Activated CD4-positive, alpha-beta memory T cell treated with anti-CD3 and anti-CD28 coated beads for 36 hours (primary cell): Measurements from ENCODE around the gene SMARCA4. TPM values are rescaled to one million over a fixed set of nuclear protein-coding genes. Genes with fewer than 3 reads are reported as not detected.
A peak's percentile ranks its signal among the peaks of the same experiment; 100 is the strongest.

ENCODE experiments used
- CTCF ChIA-PET: fragments of 350-600 bp; sonication (Branson Sonifier 250); formaldehyde crosslinking; loops from one replicate; lab custom pipeline; 2021; ENCODE audit warnings: antibody characterized with exemption, inconsistent platforms; lab: Charles Lee
- POLR2A ChIA-PET: fragments of 350-600 bp; sonication (Branson Sonifier 250); formaldehyde crosslinking; loops from one replicate; lab custom pipeline; 2021; ENCODE audit warnings: antibody characterized with exemption; lab: Charles Lee
- DNase-seq: peaks from one replicate; pipeline ENCODE4 v3.0.0-alpha.2; 2020
- H3K27ac Mint-ChIP-seq: one replicate; pipeline ENCODE4 v1.8.0; 2021; ENCODE audit warnings: mixed read lengths
- H3K27me3 Mint-ChIP-seq: one replicate; pipeline ENCODE4 v1.8.0; 2021; ENCODE audit warnings: mixed read lengths
- H3K36me3 Mint-ChIP-seq: one replicate; pipeline ENCODE4 v1.8.0; 2021; ENCODE audit warnings: mixed read lengths
- H3K4me1 Mint-ChIP-seq: one replicate; pipeline ENCODE4 v1.8.0; 2021; ENCODE audit warnings: low read depth, mixed read lengths
- H3K4me3 Mint-ChIP-seq: one replicate; pipeline ENCODE4 v1.8.0; 2021; ENCODE audit warnings: mild to moderate bottlenecking, mixed read lengths
- H3K9me3 Mint-ChIP-seq: one replicate; pipeline ENCODE4 v1.8.0; 2021; ENCODE audit warnings: mixed read lengths
- intact Hi-C: fragments of 100-400 bp; cut with micrococcal nuclease; formaldehyde crosslinking; loops from one replicate; pipeline ENCODE4 v1.15.1; 2023
- total RNA-seq, 2 experiments: library from RNA; stranded (reverse); gene quantifications; one replicate each; pipeline ENCODE4 v1.2.3, GENCODE V29; 2021

Gene SMARCA4
- total RNA-seq, 2 experiments from 2014 or later: 97.8 to 101 TPM

- intact Hi-C loops: no loop called here
- no peak for DNase-seq
- CTCF ChIA-PET: interaction anchor here (2.3 kb wide), 1 partner anchor 87 kb away, joined by 8 read pairs; no protein-coding TSS in a partner anchor
- H3K36me3 Mint-ChIP-seq: peaks cover 25% of the 10 kb centered on the region
- no peaks in the 10 kb centered on the region for H3K9me3 Mint-ChIP-seq
- no peak overlapping the region for H3K27ac Mint-ChIP-seq
- H3K27me3 Mint-ChIP-seq: no peaks in the 10 kb centered on the region
- POLR2A ChIA-PET: no interaction called here
- H3K4me1 Mint-ChIP-seq: no peaks in the 10 kb centered on the region
- H3K4me3 Mint-ChIP-seq: no peak overlapping the region
Observed at GRCh38 chr19:11028146-11028545, 67.3 kb downstream of the SMARCA4 start.

- H3K9me3 Mint-ChIP-seq: no peaks in the 10 kb centered on the region
- no peak overlapping the region for H3K27ac Mint-ChIP-seq
- peaks cover 6% of the 10 kb centered on the region for H3K4me1 Mint-ChIP-seq
- DNase-seq: no peak
- peaks cover 42% of the 10 kb centered on the region for H3K36me3 Mint-ChIP-seq
- intact Hi-C loops: no loop called here
- H3K4me3 Mint-ChIP-seq: no peak overlapping the region
- H3K27me3 Mint-ChIP-seq: no peaks in the 10 kb centered on the region
- CTCF ChIA-PET: interaction anchor here (0.9 to 2.3 kb wide), 4 partner anchors 13 to 350 kb away, joined by 3 to 6 read pairs (median 3); no protein-coding TSS in a partner anchor
- POLR2A ChIA-PET: no interaction called here
Observed at GRCh38 chr19:11031421-11032070, 70.7 kb downstream of the SMARCA4 start.

- POLR2A ChIA-PET: interaction anchor here (1.3 kb wide), 1 partner anchor 108 kb away, joined by 3 read pairs; no protein-coding TSS in a partner anchor
- H3K36me3 Mint-ChIP-seq: peaks cover 47% of the 10 kb centered on the region
- H3K27me3 Mint-ChIP-seq: no peaks in the 10 kb centered on the region
Observed at GRCh38 chr19:11033251-11033650, 72.4 kb downstream of the SMARCA4 start.

DNA sequence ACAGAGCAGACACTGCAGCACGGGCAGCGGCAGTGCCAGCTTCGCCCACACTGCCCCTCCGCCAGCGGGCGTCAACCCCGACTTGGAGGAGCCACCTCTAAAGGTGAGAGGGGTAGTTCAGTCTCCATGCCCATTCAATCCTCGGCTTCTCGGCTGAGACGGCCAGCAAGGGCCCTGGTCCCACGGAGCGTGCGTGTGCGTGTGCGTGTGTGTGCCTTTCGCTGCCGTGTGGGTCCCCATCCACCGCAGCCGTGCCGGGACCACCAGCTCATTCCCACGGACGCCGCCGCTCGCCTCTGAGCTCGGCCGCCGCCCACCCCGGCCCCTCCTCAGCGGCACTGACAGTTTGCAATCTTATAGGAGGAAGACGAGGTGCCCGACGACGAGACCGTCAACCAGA lies 72.9 kb downstream of the SMARCA4 start:
- Mint-ChIP-seq H3K9me3 (no peaks in the 10 kb centered on the region), H3K4me1 (peaks cover 6% of the 10 kb centered on the region), H3K36me3 (peaks cover 47% of the 10 kb centered on the region), H3K27me3 (no peaks in the 10 kb centered on the region), H3K27ac (no peak overlapping the region), H3K4me3 (no peak overlapping the region)
- intact Hi-C loops: no loop called here
- POLR2A ChIA-PET: interaction anchor here (0.6 to 1.3 kb wide), 2 partner anchors 42 to 108 kb away, joined by 3 read pairs; no protein-coding TSS in a partner anchor
- CTCF ChIA-PET: interaction anchor here (2.3 kb wide), 1 partner anchor 92 kb away, joined by 6 read pairs; no protein-coding TSS in a partner anchor
- no peak for DNase-seq

More at GRCh38 chr19:11033251-11033650, 72.4 kb downstream of the SMARCA4 start:
- H3K9me3 Mint-ChIP-seq: no peaks in the 10 kb centered on the region
- H3K4me1 Mint-ChIP-seq: peaks cover 6% of the 10 kb centered on the region
- H3K4me3 Mint-ChIP-seq: no peak overlapping the region
- DNase-seq: no peak
- intact Hi-C loops: no loop called here
- CTCF ChIA-PET: interaction anchor here (0.8 to 2.3 kb wide), 3 partner anchors 12 to 97 kb away, joined by 3 to 6 read pairs (median 4); no protein-coding TSS in a partner anchor
- no peak overlapping the region for H3K27ac Mint-ChIP-seq

DNA sequence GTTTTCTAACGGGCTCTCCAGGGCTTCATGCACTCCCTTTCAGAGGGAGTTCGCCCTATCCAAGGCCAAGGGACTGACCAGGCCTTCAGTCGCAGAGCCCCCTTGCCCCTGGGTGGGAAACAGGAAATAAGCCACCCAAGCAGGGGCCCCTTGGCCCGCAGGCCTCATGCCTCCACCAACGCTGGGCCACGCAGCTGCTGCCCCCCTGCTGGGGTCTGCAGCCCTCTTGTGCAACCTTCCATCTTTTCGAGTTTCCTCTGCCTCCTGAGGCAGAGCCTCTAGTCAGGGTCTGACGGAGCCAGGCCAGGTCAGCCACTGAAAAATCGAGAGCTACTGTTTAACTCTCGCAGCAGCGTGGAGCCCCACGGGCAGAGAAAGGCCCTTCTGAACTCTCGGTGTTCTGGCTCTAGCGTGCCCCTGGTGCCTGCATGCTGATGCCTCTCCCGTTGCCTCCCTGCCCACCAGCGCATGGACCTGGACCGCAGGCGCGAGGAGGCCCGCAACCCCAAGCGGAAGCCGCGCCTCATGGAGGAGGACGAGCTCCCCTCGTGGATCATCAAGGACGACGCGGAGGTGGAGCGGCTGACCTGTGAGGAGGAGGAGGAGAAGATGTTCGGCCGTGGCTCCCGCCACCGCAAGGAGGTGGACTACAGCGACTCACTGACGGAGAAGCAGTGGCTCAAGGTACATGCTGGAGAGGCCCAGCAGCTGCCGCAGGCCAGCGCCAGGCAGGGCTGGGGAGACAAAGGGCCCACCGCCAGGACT lies 73.8 kb downstream of the SMARCA4 start:
- Mint-ChIP-seq H3K4me1 (peaks cover 6% of the 10 kb centered on the region), H3K9me3 (no peaks in the 10 kb centered on the region), H3K27ac (no peak overlapping the region), H3K4me3 (no peak overlapping the region), H3K27me3 (no peaks in the 10 kb centered on the region), H3K36me3 (peaks cover 50% of the 10 kb centered on the region)
- ChIA-PET CTCF (interaction anchor here (0.9 to 2.7 kb wide), 13 partner anchors 12 to 171 kb away, joined by 3 to 32 read pairs (median 10); no protein-coding TSS in a partner anchor), POLR2A (interaction anchor here (0.6 kb wide), 1 partner anchor 41 kb away, joined by 3 read pairs; no protein-coding TSS in a partner anchor)
- intact Hi-C loops: loop anchor here (5.0 kb wide), 1 partner anchor 168 kb away; no protein-coding TSS in a partner anchor
- no peak for DNase-seq

GRCh38 chr19:11035441-11036377 lies 74.9 kb downstream of the SMARCA4 start:
- Mint-ChIP-seq H3K36me3 (peaks cover 50% of the 10 kb centered on the region), H3K4me1 (peaks cover 6% of the 10 kb centered on the region), H3K27me3 (no peaks in the 10 kb centered on the region), H3K4me3 (no peak overlapping the region), H3K27ac (no peak overlapping the region), H3K9me3 (no peaks in the 10 kb centered on the region)
- POLR2A ChIA-PET: interaction anchor here (0.8 to 1.0 kb wide), 3 partner anchors 54 to 61 kb away, joined by 3 to 4 read pairs (median 3); partner anchors contain the start of gene LDLR
- intact Hi-C loops: loop anchor here (1.0 to 5.0 kb wide), 4 partner anchors 61 to 167 kb away; no protein-coding TSS in a partner anchor
- CTCF ChIA-PET: interaction anchor here (0.7 to 2.7 kb wide), 36 partner anchors 9 to 172 kb away, joined by 3 to 34 read pairs (median 6); partner anchors contain the start of gene LDLR
- peak; percentile 91 for DNase-seq

- DNase-seq: no peak
- Mint-ChIP-seq H3K27me3 (no peaks in the 10 kb centered on the region), H3K4me1 (peaks cover 4% of the 10 kb centered on the region), H3K4me3 (no peak overlapping the region), H3K9me3 (no peaks in the 10 kb centered on the region), H3K36me3 (peaks cover 42% of the 10 kb centered on the region), H3K27ac (no peak overlapping the region)
- CTCF ChIA-PET: interaction anchor here (0.7 to 1.0 kb wide), 2 partner anchors 88 to 103 kb away, joined by 3 to 4 read pairs; no protein-coding TSS in a partner anchor
- intact Hi-C loops: loop anchor here (5.0 kb wide), 1 partner anchor 164 kb away; no protein-coding TSS in a partner anchor
- POLR2A ChIA-PET: no interaction called here
Observed at GRCh38 chr19:11038511-11038910, 77.7 kb downstream of the SMARCA4 start.

GRCh38 chr19:11041194-11041593 lies 80.4 kb downstream of the SMARCA4 start:
- H3K4me1 Mint-ChIP-seq: no peaks in the 10 kb centered on the region
- peak overlapping the region; percentile 28 for H3K27ac Mint-ChIP-seq
- peaks cover 33% of the 10 kb centered on the region for H3K36me3 Mint-ChIP-seq
- ChIA-PET CTCF (interaction anchor here (0.6 kb wide), 1 partner anchor 409 kb away, joined by 3 read pairs; no protein-coding TSS in a partner anchor), POLR2A (no interaction called here)
- DNase-seq: no peak
- no peaks in the 10 kb centered on the region for H3K9me3 Mint-ChIP-seq
- intact Hi-C loops: no loop called here
- no peak overlapping the region for H3K4me3 Mint-ChIP-seq
- H3K27me3 Mint-ChIP-seq: no peaks in the 10 kb centered on the region

DNA sequence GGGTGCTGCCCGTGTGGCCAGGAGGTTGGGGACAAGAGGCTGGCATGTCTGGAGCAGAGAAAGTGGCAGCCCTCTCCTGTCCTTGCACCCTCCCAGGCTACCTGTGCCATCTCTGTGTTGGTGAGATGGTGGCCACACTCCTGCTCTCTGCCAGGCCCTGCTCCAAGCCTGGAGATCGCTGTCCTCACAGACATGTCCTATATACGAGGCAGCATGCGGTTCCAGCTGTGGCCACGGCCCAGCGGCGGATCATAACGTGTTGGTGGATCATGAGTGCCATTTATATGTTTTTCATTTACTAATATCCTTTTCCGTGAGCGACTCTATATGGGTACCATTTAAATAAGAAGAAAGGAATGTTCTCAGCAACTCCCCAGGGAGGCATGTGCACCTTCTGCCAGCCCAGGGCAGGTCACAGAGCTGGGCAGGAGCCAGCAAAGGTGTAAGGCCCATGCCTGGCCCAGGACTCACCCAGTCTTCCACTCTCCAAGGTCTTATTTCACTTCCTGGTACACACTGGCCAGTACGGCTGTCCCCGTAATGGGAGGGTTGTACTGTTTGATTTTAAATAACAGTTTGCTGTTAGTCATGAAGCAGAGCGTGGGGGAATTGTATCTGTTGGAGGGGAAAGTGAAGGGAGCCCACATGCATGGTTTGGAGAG lies 81.3 kb downstream of the SMARCA4 start:
- no peaks in the 10 kb centered on the region for H3K27me3 Mint-ChIP-seq
- ChIA-PET POLR2A (no interaction called here), CTCF (no interaction called here)
- DNase-seq: no peak
- intact Hi-C loops: no loop called here
- no peak overlapping the region for H3K4me3 Mint-ChIP-seq
- no peaks in the 10 kb centered on the region for H3K9me3 Mint-ChIP-seq
- H3K4me1 Mint-ChIP-seq: peaks cover 4% of the 10 kb centered on the region
- H3K27ac Mint-ChIP-seq: no peak overlapping the region
- peaks cover 25% of the 10 kb centered on the region for H3K36me3 Mint-ChIP-seq

- Mint-ChIP-seq H3K36me3 (peaks cover 17% of the 10 kb centered on the region), H3K27ac (no peak overlapping the region), H3K27me3 (no peaks in the 10 kb centered on the region), H3K9me3 (no peaks in the 10 kb centered on the region), H3K4me1 (peaks cover 19% of the 10 kb centered on the region), H3K4me3 (no peak overlapping the region)
- POLR2A ChIA-PET: interaction anchor here (0.5 kb wide), 1 partner anchor 78 kb away, joined by 3 read pairs; no protein-coding TSS in a partner anchor
- intact Hi-C loops: no loop called here
- DNase-seq: no peak
- CTCF ChIA-PET: interaction anchor here (1.0 to 1.2 kb wide), 2 partner anchors 12 to 81 kb away, joined by 3 read pairs; no protein-coding TSS in a partner anchor
Observed at GRCh38 chr19:11044431-11044830, 83.6 kb downstream of the SMARCA4 start.
